ENCODE data around the gene CACNA1S. TPM values are rescaled to one million over a fixed set of nuclear protein-coding genes. Genes with fewer than 3 reads are reported as not detected.

CACNA1S gene
- total RNA-seq, 2 experiments from 2014 or later, result not detected

DNA sequence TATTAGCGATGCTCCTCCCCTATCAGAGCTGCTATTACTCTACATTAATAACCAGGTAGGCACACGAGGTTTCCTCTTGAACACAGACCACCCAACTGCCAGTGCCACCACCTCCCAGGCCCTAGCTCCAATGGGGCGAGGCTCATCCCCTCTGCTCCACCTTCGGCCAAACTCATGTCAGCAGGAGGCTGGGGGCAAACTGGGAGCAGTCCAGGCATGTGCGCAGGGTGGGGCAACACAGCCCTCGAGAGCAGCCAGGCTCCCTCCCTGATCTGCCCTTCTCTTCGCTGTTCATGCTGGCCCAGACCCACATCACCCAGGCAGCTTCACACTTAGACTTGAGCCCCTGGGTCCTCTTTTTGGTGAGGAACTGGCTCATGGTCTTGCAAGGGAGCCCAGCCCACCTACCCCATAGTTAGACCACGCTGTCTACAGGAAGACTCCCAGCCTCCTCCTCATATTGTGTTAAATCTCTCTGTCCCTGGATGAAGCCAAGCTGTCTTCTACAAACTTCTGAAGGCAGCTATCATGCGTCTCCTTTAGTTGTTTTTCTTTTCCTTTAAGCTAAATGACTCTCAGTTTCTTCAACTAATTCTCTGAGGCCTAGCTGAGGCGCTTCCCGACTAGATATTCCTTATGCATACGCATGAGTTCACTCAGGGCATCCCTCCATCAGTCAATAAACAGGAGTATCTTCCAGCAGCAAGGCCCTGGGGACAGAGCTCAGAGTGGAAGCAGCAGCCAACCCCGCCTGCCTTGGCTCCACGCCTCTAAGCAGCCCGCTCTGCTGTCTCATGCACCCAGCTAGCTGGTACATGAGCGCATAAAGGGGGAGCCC, 30.0 kb upstream of the CACNA1S start:
- CTCF ChIA-PET, result interaction anchor here (0.6 to 1.4 kb wide), 3 partner anchors 23 to 379 kb away, joined by 3 read pairs; no protein-coding TSS in a partner anchor
- POLR2A ChIA-PET, result no interaction called here

DNA sequence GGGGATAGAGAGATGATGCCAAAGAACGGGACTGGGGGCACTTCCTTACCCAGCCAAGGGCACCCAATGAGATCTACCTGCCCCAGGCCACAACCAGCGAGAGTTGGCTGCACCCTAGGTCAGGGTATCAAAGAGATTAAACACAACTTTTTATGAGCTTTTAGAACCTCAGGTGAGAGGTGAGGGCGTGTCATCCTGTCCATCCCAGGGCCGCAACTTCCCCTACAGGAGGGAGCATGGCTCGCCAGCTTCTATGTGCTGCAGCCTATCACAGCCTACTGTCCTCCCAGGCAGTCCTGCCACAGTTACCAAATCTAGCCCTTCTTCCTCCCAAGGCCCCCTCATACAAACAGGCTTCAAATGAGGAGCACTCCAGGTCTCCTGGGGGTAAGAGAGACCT, 29.2 kb upstream of the CACNA1S start:
- ChIA-PET POLR2A (no interaction called here), CTCF (interaction anchor here (1.2 to 1.4 kb wide), 2 partner anchors 22 to 81 kb away, joined by 3 read pairs; no protein-coding TSS in a partner anchor)

DNA sequence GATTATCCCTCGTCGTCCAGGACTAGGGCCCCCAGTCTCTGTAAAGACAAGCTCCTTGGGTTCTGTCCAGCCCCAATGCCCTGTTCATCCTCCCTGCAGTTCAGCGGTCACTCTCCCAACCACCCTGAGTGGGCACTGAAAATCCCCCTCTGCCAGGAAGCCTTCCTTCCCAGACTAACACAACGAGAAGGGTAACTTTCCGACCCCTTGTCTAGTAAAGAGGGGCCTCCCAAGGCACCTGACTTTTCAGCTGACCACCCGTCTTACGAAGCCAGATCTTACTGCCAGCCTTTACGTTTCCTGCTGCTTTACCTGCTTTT, 28.7 kb upstream of the CACNA1S start:
- ChIA-PET POLR2A (no interaction called here), CTCF (interaction anchor here (0.6 to 1.4 kb wide), 4 partner anchors 18 to 169 kb away, joined by 3 read pairs; no protein-coding TSS in a partner anchor)

GRCh38 chr1:201140235-201140940, 28.2 kb upstream of the CACNA1S start:
- ChIA-PET CTCF (interaction anchor here (0.6 to 1.4 kb wide), 3 partner anchors 18 to 169 kb away, joined by 3 read pairs; no protein-coding TSS in a partner anchor), POLR2A (no interaction called here)

GRCh38 chr1:201139756-201140155, 27.5 kb upstream of the CACNA1S start:
- CTCF ChIA-PET, result interaction anchor here (1.2 kb wide), 1 partner anchor 17 kb away, joined by 3 read pairs; no protein-coding TSS in a partner anchor
- POLR2A ChIA-PET, result no interaction called here

DNA sequence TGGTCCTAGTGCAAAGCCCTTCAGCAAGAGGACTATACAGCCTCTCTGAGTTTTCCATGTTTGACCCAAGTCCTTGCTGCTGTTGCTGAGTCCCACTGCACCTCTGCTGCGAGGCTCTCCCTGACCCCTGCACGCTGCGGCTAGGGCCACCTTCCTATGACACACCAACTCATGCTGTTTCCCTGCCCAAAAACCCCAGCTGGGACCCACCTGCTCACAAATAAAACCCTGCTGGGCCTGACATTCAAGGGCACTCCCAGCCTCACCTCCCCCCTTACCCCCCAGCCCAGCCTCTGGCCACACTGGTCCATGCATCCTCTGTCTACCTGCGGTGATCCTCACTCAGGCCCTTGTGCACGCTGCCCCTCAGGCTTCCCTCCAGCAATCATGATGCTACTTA, 27.1 kb upstream of the CACNA1S start:
- ChIA-PET CTCF (no interaction called here), POLR2A (no interaction called here)

- ChIA-PET POLR2A (no interaction called here), CTCF (interaction anchor here (0.5 to 1.0 kb wide), 4 partner anchors 9 to 557 kb away, joined by 3 to 4 read pairs (median 4); no protein-coding TSS in a partner anchor)
Measured at GRCh38 chr1:201138311-201138840, 26.1 kb upstream of the CACNA1S start.

DNA sequence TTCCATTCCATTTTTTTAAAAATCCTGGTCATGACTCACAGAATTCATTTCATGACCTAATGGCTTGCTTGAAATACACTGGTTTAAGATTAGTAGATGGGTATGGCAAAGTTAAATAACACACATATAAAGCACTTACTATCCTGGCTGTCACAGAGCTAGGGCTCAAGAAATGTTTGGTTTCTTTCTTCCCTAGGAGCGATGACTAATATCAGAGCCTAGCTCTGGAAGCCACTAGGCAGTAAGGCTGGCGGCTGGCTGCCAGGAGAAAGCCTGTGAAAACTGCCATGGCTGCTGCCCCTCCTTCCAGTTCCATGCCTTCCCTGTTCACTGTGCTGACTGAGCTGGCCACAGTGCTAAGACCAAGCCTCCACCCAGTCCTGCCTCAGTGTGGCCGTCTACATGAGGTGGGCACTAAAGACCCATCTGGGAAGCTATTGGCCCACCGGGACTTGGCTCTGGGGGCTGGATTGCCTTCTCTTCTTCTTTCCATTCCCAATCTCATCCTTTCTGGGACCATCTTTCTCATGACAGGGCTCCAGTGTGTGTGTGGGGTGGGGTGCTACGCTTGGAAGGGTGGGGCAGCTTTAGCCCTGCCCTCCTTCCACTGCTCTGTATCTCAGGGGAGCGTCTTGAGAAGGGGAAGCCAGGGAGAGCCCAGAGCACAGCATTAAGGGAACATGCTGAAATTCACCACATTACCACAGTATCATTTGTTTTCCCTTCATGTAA, 25.5 kb upstream of the CACNA1S start:
- ChIA-PET CTCF (interaction anchor here (0.6 to 1.9 kb wide), 4 partner anchors 8 to 557 kb away, joined by 3 to 4 read pairs (median 4); no protein-coding TSS in a partner anchor), POLR2A (no interaction called here)

DNA sequence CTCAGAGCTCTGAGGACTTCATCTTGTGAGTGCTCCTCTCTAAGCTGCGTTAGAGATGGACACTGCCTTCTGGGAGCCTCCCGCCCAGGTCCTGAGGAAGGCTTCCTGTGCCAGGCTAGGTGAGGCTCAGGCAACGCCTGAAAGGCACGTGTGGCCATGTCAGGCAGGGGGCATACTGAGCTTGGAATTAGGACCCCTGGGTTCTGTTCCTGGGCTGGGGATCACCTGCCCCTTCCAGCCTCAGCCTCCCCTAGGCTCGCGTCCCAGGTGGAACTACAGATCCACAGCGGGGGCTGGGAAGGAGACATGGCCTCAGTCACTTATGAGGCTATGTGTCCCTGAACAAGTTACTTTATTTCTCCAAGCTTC, 24.8 kb upstream of the CACNA1S start:
- ChIA-PET POLR2A (no interaction called here), CTCF (interaction anchor here (1.9 kb wide), 1 partner anchor 12 kb away, joined by 4 read pairs; no protein-coding TSS in a partner anchor)

DNA sequence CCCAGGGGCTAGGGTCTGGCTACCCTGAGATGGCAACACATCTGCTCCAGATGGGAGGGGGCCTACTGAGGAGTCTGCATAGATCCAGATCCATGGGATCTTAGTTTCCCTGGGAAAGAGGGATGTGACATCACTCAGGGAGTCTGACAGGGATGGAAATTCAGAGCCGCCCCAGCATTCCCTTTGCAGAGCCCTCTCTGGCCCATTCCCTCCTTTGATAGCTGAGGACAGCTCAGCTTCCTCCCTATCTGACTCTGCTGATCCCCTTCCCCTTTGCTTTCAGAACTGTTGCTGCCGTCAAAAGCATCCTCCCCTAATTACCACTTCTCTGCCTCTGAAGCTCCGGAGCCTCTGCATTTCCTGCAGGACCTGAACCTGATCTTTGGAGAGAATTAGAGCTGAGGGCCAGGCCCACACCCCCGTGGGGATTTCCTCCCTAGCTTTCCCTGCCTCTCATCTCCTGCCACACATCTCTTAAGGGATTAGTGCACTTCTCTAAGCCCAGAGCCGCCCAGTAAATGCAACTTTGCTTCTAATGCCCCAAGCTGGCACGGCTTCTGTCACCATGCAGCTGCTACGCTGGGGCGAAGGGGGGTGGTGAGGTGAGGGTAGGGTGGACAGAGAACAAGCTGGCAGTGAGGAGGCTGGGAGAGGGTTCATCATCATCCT, 24.3 kb upstream of the CACNA1S start:
- ChIA-PET CTCF (interaction anchor here (1.9 kb wide), 1 partner anchor 13 kb away, joined by 4 read pairs; no protein-coding TSS in a partner anchor), POLR2A (no interaction called here)

DNA sequence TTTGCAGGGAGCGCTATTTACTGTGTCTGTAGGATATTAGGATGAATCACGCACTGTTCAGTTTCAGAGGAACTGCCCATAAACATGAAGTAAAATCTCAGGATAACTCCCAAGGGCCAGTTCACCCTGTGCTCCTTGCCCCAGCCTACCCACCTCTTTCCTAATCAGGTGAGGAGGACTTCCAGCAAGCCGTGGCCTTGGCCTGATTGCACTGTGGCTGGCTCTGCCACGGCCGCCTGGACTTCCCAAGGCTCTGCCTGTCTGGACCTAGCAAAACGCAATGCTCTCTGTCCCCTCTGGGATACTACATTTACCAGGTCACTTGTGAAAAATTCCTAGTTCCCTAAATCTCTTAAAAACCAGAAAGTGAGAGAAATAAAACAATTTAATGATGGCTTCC, 22.2 kb upstream of the CACNA1S start:
- ChIA-PET POLR2A (no interaction called here), CTCF (no interaction called here)

- ChIA-PET POLR2A (no interaction called here), CTCF (no interaction called here)
Measured at GRCh38 chr1:201131398-201131797, 19.2 kb upstream of the CACNA1S start.

DNA sequence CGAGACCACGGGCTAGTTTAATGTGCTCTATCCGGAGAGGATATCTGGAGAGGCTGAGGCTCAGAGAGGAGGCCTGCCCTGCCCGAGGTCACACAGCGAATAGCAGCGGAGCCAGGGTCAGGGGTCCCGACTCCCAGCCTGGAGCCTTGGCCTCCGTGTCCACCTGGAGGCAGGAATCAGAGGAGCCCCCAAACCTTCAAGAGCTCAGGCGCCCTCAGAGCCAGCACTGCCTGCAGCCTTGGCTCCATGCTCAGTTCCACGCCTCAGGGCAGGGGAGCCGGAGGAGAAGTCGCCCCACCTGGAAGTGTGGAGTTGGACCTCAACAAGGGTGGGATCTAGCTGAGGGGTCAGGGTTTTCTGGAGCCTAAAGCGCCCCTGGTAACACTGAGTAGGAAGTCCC, 16.7 kb upstream of the CACNA1S start:
- CTCF ChIA-PET, result interaction anchor here (1.4 kb wide), 1 partner anchor 9 kb away, joined by 4 read pairs; no protein-coding TSS in a partner anchor
- POLR2A ChIA-PET, result no interaction called here

DNA sequence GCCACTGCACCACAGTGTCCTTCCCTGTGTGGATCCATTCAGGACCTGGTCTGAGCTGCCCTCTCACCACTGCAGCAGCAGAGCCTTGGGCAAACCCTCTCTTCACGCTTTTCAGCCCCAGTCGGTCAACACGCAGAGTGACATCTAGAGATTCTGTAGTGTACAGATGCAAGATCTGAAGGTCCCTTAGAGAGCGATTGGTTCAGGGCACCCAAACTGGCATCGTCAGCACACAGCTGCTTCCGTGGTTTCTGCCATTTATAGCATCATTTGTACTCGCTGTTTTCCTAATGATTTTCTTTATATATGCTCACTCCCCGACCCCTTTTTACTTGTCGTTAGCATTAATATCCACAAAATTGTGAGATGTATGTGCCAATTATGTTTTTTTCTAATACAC, 16.2 kb upstream of the CACNA1S start:
- ChIA-PET POLR2A (no interaction called here), CTCF (no interaction called here)

DNA sequence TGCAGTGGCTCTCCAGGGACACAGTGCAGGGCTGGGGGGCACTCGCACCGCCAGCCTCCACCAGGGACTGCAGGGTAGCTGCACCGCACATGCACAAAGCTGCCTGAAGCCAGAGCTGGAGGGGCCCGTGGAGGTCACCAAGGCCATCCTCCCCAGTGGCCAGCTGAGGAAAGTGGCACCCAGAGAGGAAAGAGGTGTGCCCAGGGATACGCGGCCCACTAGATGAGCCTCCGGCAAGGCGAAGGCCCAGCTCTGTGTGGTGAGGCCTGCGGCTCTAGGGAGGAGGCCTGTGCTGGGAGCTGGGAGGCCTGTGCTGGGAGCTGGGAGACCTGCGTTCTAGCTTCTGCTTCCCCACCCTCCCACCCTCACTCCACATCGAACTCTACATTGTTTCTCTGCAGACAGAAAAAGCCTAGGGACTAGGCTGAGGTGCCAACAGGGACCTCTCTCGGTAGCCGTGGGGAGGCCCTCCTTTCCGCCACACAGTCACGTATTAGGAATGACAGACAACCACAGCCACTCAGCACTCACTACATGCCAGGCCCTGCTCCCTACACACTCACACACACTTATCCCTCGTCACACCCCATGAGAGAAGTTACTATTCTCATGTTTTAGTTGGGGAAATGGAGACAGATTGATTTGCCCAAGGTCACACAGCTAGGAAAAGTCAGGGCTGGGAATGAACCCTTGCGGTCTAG, 15.7 kb upstream of the CACNA1S start:
- CTCF ChIA-PET, result no interaction called here

DNA sequence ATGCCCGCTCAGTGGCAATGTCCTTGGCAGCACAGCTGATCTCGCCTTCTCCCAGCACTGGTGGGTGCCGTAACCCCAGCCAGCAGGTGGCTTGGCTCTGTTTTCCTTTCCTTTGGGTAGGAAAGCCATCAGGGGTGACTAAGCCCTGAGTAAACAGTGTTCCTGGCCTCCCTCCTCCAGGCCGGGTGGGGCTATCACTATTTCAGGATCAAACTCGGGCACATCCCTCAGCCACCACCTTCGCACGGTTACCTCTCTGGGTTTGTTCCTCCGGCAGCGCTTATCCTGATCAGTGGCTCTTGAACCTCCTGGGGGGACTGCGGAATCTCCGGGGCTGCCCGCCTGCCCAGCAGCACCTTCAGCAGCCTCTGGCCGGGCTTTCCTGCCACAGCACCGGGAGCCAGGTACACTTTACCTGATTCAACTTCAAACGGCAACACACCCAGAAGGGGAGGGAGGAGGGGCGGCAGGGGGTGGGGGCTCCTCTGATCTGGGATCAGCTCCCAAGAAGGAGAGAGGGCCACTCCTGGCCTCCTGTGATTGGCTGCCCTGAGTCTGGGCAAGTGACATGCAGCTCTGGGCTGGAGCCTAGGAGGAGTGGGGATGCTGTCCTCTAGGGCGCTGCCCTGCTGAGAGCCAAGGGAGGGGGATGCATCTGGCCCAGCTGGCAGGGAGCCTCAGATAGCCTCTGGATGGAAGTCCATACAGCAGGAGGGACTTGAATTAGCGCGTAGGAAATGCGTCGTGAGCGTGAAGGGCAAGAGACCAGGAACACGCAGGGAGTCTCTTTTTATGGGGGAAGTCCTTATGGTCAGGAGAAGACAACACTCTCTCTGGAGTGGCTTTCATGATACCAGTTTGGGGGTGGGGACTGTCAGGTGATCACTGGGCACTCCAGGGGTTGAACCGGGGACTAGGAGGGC, 14.9 kb upstream of the CACNA1S start, which contains the start of gene ASCL5:
TSS of gene ASCL5 (minus strand) at position 353 of the 923 bp plus-strand sequence. CDS start 11,812 bp downstream, outside the sequence.
- ChIA-PET CTCF (no interaction called here), POLR2A (no interaction called here)

More for the DNA sequence above, 15.7 kb upstream of the CACNA1S start:
- POLR2A ChIA-PET, result no interaction called here

GRCh38 chr1:201126463-201126831, 14.2 kb upstream of the CACNA1S start:
- CTCF ChIA-PET, result no interaction called here
- POLR2A ChIA-PET, result no interaction called here

DNA sequence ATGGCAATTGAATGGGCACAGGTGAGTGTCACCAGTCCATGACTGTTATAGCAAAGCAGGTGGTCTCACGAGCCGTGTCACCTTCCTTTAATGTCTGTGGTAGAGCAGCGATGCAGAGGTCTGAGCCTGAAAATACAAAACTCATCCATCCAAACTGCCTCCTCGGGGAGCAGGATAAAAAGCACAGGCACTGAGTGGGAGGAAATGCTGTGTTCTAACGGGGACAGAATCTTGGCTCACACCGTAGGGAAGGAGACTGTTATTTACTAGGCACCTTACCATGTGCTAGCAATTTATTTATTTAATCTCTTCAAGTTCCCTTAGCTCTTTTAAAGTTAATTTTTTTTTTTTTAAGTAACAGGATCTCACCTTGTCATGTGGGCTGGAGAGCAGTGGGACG, 13.6 kb upstream of the CACNA1S start:
- POLR2A ChIA-PET, result no interaction called here
- CTCF ChIA-PET, result no interaction called here
